ENCODE results near the gene CCDC185.

DNA sequence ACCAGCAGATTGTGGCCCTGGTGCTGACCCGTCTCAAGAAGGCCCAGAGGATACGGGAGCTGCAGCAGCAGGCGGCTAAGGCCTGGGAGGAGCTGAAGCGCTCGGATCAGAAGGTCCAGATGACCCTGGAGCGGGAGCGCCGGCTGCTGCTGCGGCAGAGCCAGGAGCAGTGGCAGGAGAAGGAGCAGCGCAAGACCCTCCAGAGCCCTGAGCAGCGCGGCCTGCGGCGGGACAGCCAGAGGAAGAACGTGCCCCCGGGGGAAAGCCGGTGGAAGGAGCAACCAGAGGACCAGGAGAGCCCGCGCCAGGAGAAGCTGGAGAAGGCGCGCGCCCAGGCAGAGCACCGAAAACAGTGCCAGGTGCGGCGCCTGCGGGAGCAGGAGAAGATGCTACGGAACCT is 1.0 kb downstream of the CCDC185 start:
- no peak for TF ChIP-seq POLR2A (IDR thresholded peaks at IDR 0.05)
- TF ChIP-seq, protein P1, sequence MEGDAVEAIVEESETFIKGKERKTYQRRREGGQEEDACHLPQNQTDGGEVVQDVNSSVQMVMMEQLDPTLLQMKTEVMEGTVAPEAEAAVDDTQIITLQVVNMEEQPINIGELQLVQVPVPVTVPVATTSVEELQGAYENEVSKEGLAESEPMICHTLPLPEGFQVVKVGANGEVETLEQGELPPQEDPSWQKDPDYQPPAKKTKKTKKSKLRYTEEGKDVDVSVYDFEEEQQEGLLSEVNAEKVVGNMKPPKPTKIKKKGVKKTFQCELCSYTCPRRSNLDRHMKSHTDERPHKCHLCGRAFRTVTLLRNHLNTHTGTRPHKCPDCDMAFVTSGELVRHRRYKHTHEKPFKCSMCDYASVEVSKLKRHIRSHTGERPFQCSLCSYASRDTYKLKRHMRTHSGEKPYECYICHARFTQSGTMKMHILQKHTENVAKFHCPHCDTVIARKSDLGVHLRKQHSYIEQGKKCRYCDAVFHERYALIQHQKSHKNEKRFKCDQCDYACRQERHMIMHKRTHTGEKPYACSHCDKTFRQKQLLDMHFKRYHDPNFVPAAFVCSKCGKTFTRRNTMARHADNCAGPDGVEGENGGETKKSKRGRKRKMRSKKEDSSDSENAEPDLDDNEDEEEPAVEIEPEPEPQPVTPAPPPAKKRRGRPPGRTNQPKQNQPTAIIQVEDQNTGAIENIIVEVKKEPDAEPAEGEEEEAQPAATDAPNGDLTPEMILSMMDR (IDR thresholded peaks at IDR 0.05): no peak

All from lower leg skin (tissue), 3 donors.